VCaP (cell line): Measurements from ENCODE around the gene YPEL1.

Source experiments
- H3K27ac ChIP-seq: fragments of 450-650 bp; 2 replicates; pipeline ENCODE4 v1.5.1; 2017
- CTCF ChIP-seq: fragments of 450-650 bp; conservative IDR thresholded peaks from 2 replicates; pipeline ENCODE4 v1.5.1; 2017; ENCODE audit warnings: mild to moderate bottlenecking, moderate library complexity

The YPEL1 gene

GRCh38 chr22:21698430-21699329, 36.9 kb downstream of the YPEL1 start:
- 0 out of 2 replicates have a peak overlapping the region, but pooled peaks have one; percentile 27 for H3K27ac ChIP-seq
- TF ChIP-seq CTCF, result no peak

GRCh38 chr22:21697880-21698279, 37.7 kb downstream of the YPEL1 start:
- H3K27ac ChIP-seq, result no peak overlapping the region
- no peak for TF ChIP-seq CTCF

DNA sequence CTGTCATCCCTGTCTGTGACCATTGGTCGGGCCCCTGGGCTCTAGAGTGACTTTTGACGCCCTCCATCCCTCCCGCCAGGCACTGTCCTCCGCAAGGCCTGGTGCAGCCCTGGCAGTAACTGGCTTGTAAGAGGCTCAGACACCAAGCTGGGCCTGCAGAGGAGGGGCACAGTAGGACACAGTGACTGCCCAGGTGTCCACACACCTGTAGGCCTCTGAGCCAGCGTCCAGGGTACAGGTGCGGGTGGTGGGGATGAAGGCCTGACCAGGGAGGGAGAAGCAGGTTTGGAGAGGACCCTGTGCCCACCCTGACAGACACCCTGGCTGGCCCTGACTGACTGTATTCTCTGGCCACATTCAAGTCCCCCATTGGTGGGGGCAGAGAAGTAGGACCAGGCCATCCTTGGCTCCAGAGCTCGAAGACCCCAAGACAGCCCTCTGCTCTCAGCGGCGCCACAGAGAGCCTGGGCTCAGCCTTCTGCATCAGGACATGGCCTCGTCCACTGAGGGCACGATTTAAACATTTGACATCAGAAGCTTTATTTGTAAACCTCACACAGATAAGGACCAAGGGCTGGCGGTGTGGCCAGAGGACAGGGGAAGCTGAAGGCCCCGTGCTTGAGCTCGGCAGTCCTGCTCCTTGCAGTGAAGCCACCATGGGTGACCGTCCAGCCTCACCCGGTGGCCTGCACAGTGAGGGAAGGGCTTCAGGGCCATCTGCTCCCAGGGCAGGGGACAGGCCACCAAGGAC, 38.4 kb downstream of the YPEL1 start:
- no peak for TF ChIP-seq CTCF
- no peak overlapping the region for H3K27ac ChIP-seq

- TF ChIP-seq CTCF, result no peak
These were observed 39.5 kb downstream of the YPEL1 start for GRCh38 chr22:21696115-21696514.

GRCh38 chr22:21695430-21696085, 40.0 kb downstream of the YPEL1 start:
- no peak overlapping the region for H3K27ac ChIP-seq
- TF ChIP-seq CTCF, result no peak

More at GRCh38 chr22:21696115-21696514, 39.5 kb downstream of the YPEL1 start:
- no peak overlapping the region for H3K27ac ChIP-seq

DNA sequence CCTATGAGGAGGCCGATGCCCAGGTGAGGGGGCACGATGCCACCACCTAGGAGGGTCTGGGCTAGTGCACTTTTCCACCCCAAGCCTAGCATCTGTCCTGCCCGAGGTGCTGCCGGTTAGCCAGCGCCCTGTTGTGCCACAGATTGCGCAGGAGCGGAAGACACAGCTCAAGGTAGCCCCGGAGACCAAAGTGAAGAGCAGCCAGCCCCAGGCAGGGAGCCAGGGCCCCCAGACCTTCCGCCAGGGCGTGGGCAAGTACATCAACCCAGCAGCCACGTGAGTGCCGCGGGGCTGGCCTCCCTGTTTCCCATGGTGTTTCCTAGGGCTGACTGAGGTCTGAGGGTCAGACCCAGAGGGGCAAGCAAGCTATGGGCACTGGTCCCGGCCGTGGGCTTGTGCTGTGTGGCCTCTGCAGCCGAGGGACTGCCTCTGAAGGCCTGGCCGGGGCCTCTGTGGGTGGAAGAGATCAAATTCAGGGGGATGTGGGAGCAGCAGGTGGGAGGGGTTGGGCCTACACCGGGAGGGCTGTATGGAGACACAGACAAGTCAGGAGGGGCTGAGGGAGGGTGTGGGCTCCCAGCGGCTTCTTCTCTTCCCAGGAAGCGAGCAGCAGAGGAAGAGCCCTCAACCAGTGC, 40.7 kb downstream of the YPEL1 start:
- TF ChIP-seq CTCF, result no peak
- no peak overlapping the region for H3K27ac ChIP-seq
